Measurements from ENCODE around the gene OSBPL7.
"Not testable (repeated sequence)": the region's sequence is repeated elsewhere in the genome, so short reads cannot be mapped to it uniquely, and the experiment has no call there.

OSBPL7 gene

DNA sequence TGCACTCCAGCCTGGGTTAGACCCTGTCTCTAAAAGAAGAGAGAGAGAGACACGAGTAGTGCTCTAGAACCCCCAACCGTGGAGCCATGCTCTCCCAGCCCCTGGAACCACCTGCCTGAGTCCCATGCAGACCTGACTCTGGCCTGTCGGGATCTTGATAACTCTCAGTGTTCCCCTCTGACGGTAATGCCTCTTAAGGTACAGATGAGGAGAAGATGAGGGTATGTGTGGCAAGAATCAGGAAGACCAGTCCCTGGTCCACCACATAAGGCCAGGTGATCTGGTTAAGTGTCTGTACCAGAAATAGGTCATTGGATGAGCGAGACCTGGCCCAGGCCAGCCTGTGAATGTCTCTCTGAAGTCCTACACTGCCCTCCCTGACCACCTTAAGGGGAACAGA, 18.4 kb downstream of the OSBPL7 start:
- DNase-seq: no peak

DNA sequence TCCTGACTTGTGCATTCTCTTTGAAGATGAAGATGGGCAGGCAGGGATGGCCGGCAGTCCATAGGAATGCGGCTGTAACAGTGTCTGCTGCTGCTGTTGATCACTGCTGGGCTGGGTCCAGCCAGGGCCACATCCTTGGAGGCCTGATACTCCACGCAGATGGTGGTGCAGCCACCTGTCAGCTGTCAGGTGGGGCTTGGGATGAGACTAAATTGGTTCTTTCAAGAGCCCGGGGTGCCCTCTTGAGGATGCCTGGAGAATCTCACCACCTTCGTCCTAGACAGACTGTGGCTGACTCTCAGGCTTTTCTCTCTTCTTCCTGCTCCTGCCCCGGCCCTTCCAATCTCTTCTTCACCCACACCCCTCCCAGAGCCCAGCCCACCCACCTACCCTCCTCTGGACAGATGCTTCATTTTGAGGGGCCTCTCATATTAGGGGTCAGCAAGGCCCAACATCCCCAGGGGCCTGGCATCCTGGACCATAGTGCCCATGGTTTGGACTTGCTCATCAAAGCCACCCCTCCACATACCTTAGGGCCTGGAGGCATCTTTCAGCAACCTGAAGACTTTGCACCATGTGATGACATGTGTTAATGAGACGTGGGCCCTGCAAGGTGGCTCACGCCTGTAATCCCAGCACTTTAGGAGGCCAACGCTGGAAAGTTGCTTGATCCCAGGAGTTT, 19.1 kb downstream of the OSBPL7 start:
- peak; percentile 83 for DNase-seq

DNA sequence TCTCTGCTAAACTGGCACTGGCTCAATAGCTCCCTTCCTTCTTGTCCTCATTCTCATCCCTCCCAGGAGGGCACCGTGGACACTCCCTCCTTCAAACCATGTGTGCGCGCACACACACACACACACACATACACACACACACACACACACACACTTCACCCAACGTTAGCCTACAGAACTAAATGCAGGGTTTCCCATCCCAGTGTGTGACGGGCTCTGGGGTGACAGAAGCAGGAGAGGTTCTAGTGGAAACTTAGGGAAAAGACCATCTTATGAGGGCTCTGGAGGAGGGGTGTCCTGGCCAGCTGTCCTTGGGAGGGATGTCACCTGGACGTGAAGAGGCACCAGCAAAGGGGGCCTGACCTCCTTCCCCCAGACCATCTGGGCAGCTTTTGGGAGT, 19.7 kb downstream of the OSBPL7 start:
- DNase-seq: no peak

DNA sequence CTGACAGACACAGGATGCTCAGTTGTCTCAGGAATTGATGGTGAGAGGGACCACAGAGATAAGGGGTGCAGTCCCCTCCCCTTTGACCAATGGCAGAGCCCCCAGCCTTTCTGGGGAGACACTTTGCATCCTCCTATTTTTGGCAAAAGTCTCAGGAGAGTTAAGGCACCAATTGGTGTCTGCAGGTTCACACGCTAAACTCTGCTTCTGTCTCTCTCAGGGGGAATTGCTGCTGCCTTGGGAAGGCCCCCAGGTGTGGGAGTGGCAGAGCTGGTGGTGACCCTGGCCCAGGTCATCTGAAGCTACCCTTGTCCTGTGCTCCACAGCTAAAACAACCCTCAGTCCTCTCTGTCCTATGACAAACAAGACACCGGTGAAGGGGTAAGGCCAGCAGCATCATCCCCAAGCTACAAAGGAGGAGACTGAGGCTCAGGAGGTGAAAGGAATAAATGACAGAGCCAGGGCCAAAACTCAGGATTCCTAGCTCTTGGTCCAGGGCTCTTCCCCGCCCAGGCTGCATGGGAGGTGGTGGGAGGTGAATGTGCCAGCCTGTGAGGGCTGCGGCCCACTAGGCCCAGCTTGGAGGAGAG, 20.3 kb downstream of the OSBPL7 start:
- DNase-seq: no peak

DNA sequence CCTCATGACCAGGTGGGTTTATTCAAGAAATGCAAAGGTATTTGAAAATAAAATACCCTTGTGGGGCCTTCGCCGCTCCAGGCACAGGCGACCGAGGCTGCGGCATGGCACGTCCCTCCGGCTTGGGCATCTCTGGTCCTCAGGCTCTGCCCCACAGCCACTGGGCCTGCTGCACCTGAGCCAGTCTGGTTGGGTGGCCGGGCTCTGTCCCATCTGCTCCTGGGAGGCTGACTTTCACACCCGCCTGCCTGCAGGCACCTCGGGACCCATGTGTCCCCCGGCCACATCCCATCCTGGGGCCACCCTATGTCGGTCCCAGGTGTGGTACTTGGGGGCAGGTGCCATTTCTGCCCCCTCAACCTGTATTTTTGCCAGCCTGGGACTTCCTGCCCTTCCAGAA, 20.9 kb downstream of the OSBPL7 start:
- DNase-seq: no peak

DNA sequence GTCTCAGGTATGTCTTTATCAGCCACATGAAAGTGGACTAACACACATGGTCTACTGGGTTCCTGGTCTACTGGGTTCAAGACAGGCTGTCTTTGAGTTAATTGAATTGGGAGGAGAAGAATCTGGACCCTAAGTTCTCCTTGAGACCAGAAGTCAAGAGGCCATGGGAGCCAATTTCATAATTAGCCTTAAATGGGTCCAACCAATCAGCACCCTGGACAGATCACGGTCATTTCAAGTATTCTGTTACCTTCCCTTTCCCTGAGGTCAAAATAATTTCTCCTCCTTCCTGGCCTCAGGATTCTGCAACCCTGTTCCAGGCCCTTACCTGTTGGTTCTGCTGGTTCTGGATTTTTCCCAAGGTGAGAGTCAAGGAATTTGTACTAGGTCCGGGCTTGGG, 23.8 kb downstream of the OSBPL7 start:
- no peak for DNase-seq

DNA sequence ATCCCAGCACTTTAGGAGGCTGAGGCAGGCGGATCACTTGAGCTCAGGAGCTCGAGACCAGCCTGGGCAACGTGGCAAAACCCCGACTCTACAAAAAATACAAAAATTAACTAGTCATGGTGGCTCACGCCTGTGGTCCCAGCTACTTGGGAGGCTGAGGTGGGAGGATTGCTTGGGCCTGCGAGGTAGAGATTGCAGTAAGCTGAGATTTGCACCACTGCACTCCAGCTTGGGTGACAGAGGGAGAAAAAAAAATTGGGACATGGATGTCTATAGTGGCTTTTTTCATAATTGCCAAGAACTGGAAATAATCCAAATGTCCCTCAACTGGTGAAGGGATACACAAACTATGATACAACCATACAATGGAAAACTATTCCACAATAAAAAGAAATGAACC, 28.6 kb downstream of the OSBPL7 start:
- no peak for DNase-seq

DNA sequence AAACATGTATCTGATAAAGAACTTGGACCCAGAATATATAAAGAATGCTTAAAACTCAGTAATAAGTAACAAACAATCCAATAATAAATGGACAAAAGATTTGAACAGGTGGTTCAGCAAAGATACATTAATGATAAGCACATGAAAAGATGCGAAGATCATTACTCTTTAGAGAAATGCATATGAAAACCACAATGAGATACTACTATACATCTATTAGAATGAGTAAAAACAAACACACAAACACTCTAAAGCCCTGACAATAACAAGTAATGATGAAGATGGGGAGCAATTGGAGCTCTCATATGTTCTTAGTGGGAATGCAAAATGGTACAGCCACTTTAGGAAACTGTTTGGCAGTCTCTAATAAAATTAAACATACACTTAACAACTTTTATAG, 29.1 kb downstream of the OSBPL7 start:
- DNase-seq: no peak

DNA sequence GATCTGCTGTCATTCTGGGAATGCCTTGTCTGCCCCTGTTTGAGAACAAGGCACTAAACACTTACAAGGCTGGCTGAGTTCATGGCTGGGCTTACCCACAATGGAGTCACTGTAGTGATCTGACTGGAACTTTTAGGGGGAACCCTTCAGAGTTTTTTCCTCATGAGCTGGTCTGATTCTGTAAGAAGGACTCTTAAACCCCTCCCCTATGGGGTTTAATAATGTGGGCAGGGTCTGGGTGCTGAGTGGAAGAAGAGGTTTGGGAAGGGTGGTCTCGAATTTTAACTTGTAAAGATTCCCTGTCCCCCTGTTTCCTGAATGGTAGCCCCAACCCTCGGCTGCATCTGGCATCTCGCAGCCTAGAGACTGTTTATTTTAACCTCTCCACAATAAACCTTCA, 30.6 kb downstream of the OSBPL7 start:
- DNase-seq: no peak

DNA sequence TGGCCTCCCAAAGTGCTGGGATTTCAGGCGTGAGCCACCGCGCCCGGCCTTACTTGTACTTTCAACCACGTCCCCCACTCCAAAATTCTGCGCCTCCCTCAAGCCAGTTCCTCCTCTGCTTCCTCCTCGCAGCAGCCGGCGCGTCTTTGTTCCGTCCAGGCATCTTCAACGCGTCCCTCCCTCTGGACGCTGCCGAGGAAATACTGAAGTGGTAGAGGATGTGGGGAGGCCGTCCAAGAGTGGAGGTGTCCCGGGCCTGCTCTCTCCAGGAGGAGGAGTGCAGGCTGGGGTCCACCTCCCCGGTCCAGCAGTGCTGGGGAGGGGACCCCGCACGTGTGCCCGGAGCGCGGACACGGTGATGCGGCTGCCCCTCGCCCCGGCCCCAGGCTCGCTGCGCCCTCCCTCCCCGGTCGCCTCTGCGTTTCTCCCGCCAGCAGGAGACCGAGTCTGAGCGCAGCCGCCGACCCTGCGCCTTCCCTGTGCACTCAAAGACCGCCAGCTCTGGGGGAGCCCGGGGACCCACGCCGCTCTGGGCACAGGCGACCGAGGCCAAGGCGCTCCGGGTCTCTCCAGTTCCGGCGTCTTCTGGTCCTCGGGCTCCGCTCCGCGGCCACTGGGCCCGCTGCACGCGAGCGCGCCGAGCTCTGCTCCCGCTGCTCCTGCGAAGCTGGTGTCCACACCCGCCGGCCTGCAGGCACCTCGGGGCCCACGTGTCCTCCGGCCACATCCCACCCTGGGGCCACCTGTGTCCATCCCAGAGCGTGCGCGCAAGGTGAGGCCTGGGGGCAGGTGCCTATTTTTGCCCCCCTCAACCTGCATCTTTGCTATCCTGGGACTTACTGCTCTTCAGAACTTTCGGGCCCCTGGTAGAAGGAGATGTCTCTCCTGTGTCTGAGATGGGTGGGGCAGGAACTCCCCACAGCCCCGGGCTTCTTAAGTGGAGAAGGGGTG, 31.7 kb downstream of the OSBPL7 start:
- peak; percentile 66 for DNase-seq

DNA sequence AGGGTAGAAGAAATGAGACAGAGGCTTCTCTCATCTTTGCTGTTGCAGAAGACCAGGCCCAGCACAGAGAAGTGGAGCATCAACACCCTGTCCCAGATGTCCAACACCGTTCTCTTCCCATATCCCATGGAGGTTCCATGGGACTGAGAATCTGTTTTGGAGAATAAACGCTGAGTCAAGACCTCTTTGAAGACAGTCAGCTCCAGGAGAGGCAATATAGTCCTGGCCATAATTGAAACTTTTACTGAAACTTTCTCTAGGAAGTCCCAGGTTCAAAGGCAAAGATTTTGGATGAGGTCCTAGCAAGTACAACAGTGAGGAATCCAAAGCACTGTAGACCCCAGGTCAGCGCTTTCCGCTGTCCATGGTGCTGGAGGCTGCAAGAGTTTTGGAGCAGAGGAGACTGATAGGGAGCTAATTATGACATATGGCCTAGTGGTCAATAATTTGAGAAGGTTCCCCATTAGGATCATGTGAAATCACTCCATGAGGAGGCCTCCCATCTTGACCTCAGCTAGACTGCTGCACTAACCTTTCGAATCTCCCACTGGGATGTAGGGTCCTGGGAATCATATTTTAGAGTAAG, 36.0 kb downstream of the OSBPL7 start:
- DNase-seq: no peak

DNA sequence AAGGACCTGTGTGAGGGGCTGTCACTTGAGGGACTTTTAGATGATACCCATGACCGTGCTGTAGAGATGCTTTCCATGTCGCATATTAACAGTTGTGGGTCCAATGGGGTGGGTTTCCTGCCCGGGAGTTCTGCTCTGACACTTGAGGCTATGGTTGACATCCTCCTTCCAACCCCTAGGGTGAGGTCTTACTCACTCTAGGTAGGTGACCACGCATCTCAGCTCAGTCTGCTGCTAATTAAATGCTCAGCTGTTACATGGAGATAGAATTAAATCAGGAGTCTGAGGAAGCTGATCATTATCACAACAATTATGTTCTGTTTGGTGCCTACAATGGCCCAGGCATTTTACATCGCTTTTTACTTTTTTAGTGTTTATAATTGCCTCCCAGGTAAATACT, 40.2 kb downstream of the OSBPL7 start:
- DNase-seq: no peak

DNA sequence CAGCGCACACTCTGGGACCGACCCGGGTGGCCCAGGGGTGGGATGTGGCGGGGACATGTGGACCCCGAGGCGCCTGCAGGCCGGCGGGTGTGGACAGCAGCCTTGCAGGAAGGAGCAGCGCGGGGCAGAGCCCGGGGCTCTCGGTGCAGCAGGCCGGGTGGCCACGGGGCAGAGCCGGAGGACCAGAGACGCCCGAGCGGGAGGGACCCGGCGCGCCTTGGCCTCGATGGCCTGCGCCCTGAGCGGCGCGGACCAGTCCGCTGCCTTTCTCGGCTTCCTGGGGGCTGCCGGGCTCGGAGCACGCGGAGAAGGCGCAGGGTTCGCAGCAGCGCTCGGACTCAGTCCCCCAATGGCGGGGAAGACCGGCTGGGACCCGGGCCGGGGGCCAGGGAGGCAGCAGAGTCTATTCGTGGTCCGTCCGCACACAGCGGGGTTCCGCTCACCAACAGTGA, 43.4 kb downstream of the OSBPL7 start:
- no peak for DNase-seq

DNA sequence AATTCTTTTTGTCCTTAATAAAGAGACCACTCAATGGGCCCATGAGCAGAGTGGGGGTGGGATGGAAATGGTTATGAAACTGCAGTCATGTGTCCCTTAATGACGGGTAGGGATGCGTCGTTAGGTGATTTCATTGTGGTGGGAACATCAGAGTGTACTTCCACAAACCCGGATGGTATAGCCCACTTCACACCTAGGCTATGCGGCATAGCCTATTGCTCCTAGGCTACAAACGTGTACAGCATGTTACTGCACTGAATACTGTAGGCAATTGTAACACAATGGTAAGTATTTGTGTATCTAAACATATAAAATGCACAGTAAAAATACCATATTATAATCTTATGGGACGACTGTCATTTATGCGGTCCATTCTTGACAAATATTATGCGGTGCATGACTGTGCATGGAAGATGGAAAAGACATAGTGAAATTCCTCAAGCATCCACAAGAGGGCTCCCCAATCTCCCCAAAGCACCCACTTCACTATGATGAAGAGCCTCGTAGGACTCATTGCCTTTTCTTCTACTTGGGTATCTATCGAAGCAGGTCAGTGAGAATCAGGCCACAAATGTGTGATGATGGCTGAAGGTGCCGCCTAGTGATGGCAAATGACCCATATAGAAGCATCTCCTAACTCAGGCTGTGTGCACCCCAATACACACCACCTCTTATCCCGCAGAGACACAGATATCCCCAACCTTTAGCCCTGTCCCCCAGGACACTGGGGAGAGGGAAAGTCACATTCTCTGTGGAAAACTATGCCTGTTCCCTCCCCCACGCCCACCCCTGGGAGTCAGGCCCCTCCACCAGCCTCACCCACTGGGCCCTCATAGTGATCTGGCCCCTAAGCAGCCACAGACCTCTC, 45.0 kb downstream of the OSBPL7 start:
- DNase-seq: peak; percentile 48

DNA sequence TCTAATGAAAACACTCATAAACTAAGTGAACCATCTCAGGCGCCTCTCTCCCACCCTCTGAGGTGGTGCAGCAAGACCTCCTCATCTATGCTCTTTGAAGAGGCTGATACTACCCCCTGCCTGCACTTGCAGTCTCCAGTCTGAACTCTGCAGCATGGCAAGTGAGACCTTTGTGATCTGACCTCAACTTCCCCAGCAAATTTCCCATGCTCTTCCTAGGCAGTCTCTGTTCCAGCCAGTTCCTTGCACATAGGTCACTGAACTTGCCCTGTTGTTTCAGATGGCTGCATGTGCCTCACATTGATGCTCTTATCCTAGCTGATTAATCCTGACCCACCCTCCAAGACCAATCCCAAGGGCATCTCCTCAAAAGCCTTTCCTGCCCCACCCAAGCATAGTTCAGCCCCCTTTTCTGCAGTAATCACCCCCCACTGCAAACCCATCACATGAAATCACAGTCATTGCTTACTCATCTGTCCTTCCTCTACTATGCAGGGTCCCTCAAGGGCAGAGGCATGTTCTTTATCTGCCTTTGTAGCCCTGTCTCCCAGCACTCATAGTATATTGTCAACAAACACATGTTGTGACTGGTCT, 46.5 kb downstream of the OSBPL7 start:
- no peak for DNase-seq

DNA sequence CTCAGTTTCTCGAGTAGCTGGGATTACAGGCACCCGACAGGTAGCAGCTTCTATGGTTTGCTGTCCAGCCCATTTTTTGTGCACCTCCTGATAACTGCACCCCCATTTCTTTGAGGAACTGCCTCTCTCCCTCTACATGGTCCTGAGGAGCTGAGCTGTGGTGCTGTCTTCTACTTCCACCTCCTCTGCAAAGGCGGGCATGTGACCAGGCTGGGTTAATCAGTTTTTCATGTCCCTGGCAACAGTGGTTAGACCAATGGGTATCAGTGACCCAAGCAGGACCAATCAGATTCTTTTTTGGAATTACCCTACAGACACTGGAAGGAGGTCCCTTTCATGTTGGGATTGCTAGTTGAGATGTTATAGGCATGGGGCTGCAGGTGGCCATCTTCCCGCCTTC, 47.3 kb downstream of the OSBPL7 start:
- no peak for DNase-seq

DNA sequence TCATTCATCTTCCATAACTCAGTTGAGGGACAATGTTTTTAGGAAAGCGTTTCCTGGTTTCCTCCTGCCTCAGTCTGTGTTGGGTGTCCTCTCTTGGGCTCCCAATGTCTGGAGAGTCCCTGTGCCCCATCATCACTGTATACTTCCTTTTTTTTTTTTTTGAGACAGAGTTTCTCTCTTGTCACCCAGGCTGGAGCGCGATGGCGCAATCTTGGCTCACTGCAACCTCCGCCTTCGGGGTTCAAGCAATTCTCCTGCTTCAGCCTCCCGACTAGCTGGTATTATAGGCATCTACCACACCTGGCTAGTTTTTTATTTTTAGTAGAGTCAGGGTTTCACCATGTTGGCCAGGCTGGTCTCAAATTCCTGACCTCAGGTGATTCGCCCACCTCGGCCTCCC, 47.9 kb downstream of the OSBPL7 start:
- DNase-seq: not testable (repeated sequence)

DNA sequence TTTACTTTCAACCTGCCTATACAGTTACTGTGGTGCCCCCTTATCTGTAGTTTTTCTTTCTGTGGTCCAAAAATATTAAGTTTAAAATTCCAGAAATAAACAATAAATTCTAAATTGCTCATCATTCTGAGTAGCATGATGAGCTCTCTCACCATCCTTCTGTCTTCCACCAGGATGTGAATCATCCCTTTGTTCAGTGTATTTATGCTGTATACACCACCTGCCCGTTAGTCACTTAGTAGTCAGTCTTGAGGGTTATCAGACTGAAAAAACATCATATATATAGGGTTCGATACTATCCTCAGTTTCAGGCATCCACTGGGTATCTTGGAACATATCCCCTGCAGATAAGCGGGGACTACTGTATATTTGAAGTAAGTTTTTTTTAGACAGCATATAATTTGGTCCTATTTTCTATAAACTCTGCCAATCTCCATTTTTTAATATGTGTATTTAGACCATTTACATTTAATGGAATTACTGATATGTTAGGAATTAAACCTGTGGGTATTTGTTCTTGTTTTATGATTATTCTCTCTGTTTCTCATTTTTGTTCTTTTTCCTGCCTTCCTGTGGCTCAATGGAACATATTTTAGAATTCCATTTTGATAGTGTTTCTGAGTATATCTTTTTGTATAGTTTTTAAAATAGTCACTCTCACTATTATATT, 57.5 kb downstream of the OSBPL7 start:
- no peak for DNase-seq

DNA sequence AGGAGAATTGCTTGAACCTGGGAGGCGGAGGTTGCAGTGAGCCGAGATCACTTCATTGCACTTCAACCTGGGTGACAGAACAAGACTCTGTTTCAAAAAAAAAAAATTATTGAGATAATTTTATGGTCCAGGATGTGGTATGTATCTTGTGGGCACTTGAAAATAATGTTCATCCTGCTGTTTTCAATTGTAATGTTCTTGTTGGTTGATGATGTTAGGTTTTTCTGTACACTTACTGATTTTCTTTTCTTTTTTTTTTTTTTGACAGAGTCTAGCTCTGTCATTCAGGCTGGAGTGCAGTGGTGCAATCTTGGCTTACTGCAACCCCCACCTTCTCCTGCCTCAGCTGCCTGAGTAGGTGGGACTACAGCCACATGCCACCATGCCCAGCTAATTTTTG, 58.9 kb downstream of the OSBPL7 start:
- DNase-seq: no peak

DNA sequence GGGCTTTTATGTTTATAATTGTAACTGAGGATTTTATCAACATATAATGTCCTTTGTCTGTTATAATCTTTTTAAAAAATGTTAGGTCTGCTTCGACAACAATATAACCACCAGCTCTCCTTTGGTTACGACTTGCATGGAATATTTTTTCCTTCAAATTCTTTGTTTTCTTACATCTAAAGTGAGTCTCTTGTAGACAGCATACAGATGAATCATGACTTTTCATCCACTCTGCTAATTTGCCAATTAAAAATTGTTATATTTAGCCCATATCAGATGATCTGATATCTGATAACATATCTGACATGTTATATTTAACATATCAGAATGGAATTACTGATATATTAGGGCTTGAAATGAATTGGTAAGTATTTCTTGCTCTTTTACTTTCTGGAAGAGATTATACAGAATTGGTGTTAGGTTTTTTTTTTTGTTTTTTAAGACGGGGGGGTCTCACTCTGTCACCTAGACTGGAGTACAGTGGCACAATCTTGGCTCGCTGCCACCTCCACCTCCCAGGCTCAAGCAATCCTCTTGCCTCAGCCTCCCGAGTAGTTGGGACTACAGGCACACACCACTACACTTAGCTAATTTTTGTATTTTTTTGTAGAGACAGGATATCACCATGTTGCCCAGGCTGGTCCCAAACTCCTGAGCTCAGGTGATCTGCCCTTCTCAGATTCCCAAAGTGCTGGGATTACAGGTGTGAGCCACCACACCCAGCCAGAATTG, 61.0 kb downstream of the OSBPL7 start:
- no peak for DNase-seq

DNA sequence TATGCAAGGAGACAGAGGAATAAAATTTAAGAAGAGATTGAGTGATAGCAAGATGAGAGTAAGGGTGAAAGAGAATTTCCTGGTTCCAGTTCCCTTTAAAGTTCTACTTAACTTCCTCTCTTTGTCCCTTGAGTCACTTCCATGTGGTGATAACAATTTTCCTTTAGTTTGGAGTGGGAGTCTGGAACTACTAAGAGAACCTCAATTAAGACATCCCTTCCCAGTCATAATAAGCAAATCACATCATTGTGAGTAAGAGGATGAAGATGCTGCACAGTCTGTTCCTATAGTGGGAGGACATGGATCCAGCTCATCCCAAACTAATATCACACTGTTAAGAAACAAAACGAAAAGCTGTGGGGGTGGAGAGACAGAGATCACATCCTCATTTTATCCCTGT, 64.2 kb downstream of the OSBPL7 start:
- no peak for DNase-seq
